Glutamatergic neuron (in vitro differentiated cells): ENCODE data around the gene MACROD2. TPM values are rescaled to one million over a fixed set of nuclear protein-coding genes. Genes with fewer than 3 reads are reported as not detected.
"Not testable (repeated sequence)": the region's sequence is repeated elsewhere in the genome, so short reads cannot be mapped to it uniquely, and the experiment has no call there.

Source experiments
- DNase-seq: peaks from one replicate; pipeline ENCODE4 v3.0.0; 2022
- H3K27ac Mint-ChIP-seq: one replicate; pipeline ENCODE4 v1.8.0; 2020; ENCODE audit warnings: mild to moderate bottlenecking, mixed read lengths, inconsistent platforms; ENCODE audit not compliant: unreplicated experiment
- H3K27me3 Mint-ChIP-seq: one replicate; pipeline ENCODE4 v1.8.0; 2020; ENCODE audit warnings: mild to moderate bottlenecking, moderate library complexity, mixed read lengths, inconsistent platforms; ENCODE audit not compliant: unreplicated experiment
- H3K36me3 Mint-ChIP-seq: one replicate; pipeline ENCODE4 v1.8.0; 2020; ENCODE audit warnings: mild to moderate bottlenecking, mixed read lengths, inconsistent platforms; ENCODE audit not compliant: unreplicated experiment
- H3K4me1 Mint-ChIP-seq: one replicate; pipeline ENCODE4 v1.8.0; 2020; ENCODE audit warnings: mild to moderate bottlenecking, low read depth, mixed read lengths, inconsistent platforms; ENCODE audit not compliant: unreplicated experiment
- H3K4me3 Mint-ChIP-seq: one replicate; pipeline ENCODE4 v1.8.0; 2020; ENCODE audit warnings: mild to moderate bottlenecking, mixed read lengths, inconsistent platforms; ENCODE audit not compliant: unreplicated experiment
- H3K9me3 Mint-ChIP-seq: one replicate; pipeline ENCODE4 v1.8.0; 2020; ENCODE audit warnings: mild to moderate bottlenecking, moderate library complexity, mixed read lengths, inconsistent platforms; ENCODE audit not compliant: unreplicated experiment
- total RNA-seq: library from RNA; stranded (reverse); fragmentation: NEBNext Ultra II Directional; extraction: Animal tissue kit (Norgen Biotek cat#: 25700); gene quantifications from one replicate; pipeline ENCODE4 v1.2.1, GENCODE V29; 2021; ENCODE audit not compliant: unreplicated experiment
- TF ChIP-seq, protein P1 (sequence below): fragments of 200-600 bp; sonication (generic); IDR thresholded peaks from one replicate; pipeline ENCODE4 v1.5.0; 2021; ENCODE audit not compliant: partially characterized antibody, unreplicated experiment

MACROD2 gene
- total RNA-seq, 1 donor from 2014 or later = 8.7 TPM

DNA sequence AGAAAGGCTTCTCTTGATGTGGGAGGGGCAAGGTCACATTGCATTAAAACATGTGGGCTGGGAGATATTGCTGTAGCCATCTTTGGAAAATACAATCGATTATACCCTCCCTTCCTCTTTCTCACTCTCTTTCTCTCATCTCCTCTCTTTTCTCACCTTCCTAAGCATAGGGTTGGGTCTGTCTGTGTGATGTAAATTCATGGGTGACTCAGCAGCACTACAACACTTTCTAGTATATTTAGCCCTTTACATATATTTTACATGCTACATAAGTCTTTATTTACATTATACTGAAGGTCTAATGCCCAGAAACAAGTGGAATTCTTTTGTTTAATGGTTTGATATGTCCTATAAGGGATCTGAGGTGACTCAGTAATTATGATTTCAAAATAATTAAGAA lies 976.9 kb downstream of the MACROD2 start:
- H3K4me3 Mint-ChIP-seq = no peak overlapping the region
- no peak for DNase-seq
- no peaks in the 10 kb centered on the region for H3K9me3 Mint-ChIP-seq
- no peaks in the 10 kb centered on the region for H3K4me1 Mint-ChIP-seq
- no peak overlapping the region for H3K27ac Mint-ChIP-seq
- TF ChIP-seq, protein P1, sequence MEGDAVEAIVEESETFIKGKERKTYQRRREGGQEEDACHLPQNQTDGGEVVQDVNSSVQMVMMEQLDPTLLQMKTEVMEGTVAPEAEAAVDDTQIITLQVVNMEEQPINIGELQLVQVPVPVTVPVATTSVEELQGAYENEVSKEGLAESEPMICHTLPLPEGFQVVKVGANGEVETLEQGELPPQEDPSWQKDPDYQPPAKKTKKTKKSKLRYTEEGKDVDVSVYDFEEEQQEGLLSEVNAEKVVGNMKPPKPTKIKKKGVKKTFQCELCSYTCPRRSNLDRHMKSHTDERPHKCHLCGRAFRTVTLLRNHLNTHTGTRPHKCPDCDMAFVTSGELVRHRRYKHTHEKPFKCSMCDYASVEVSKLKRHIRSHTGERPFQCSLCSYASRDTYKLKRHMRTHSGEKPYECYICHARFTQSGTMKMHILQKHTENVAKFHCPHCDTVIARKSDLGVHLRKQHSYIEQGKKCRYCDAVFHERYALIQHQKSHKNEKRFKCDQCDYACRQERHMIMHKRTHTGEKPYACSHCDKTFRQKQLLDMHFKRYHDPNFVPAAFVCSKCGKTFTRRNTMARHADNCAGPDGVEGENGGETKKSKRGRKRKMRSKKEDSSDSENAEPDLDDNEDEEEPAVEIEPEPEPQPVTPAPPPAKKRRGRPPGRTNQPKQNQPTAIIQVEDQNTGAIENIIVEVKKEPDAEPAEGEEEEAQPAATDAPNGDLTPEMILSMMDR = no peak
- H3K36me3 Mint-ChIP-seq = no peaks in the 10 kb centered on the region
- H3K27me3 Mint-ChIP-seq = peaks cover 1% of the 10 kb centered on the region

DNA sequence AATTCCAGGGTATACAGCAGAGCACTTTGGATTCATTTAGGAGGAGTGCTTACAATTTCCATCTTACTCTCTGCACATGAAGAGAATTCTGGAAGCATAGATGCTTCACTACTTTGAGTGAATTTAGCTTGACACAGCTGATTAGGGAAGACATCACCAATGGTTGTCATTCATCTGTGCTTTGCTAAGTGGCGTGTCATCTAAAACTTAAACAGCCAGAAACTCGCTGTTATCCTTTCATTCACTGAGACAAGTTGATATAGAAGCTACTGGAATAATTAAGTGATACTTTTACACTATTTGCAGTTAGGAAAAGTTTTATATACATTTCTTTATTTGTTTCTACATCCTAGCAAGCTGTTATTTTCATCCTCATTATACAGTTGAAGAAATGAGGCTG lies 977.4 kb downstream of the MACROD2 start:
- Mint-ChIP-seq H3K4me1 (no peaks in the 10 kb centered on the region), H3K36me3 (no peaks in the 10 kb centered on the region), H3K27me3 (peaks cover 1% of the 10 kb centered on the region), H3K9me3 (no peaks in the 10 kb centered on the region), H3K27ac (no peak overlapping the region), H3K4me3 (no peak overlapping the region)
- TF ChIP-seq, protein P1 = no peak
- no peak for DNase-seq

DNA sequence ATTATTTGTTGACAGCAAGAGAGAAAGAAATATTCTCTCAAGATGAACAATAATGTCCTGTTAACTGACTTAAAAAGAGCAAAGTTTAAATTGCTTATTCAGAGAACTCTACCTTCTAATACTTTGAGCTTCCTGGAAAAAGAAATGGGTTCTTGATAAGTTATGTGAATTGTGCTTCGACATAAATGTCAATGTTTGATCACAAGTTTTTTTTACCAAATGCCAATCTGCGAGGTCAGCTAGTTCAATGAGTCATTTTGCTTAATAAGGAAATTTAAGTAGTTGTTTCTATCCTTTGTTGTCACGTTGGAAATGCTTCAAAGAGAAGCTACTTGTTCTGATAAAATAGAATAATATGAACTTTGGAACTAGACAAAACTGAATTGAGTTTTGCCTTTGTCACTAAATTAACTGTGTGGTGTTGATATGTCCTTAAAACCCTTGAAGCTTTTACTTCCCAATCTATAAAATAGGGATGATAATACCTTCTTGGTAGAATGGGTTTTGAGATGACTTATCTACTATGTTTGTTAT lies 984.2 kb downstream of the MACROD2 start:
- Mint-ChIP-seq H3K27ac (no peak overlapping the region), H3K4me3 (no peak overlapping the region), H3K36me3 (peaks cover 15% of the 10 kb centered on the region), H3K9me3 (peaks cover 5% of the 10 kb centered on the region), H3K27me3 (peaks cover 1% of the 10 kb centered on the region), H3K4me1 (no peaks in the 10 kb centered on the region)
- TF ChIP-seq, protein P1 = no peak
- DNase-seq = no peak

DNA sequence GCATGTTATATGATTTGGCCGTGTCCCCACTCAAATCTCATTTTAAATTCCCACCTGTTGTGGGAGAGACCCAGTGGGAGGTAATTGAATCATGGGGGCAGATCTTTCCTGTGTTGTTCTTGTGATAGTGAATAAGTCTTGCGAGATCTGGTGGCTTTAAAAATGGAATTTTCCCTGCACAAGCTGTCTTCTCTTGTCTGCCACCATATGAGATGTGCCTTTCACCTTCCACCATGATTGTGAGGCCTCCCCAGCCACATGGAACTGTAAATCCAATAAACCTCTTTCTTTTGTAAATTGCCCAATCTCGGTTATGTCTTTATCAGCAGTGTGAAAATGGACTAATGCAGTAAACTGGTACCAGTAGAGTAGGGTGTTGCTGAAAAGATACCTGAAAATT lies 986.2 kb downstream of the MACROD2 start:
- not testable (repeated sequence) for H3K4me3 Mint-ChIP-seq, H3K4me1 Mint-ChIP-seq, H3K27ac Mint-ChIP-seq, H3K27me3 Mint-ChIP-seq, DNase-seq, H3K9me3 Mint-ChIP-seq
- H3K36me3 Mint-ChIP-seq = peaks cover 15% of the 10 kb centered on the region

DNA sequence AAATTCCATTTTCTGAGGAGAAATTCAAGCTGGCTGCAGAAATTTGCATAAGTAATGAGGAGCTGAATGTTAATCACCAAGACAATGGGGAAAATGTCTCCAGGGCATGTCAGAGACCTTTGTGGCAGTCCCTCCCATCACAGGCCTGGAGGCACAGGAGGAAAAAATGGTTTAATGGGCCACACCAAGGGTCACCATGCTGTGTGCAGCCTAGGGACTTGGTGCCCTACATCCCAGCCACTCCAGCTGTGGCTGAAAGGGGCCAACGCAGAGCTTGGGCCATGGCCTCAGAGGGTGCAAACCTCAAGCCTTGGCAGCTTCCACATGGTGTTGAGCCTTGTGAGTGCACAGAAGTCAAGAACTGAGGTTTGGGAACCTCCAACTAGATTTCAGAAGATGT lies 987.0 kb downstream of the MACROD2 start:
- H3K27ac Mint-ChIP-seq, H3K9me3 Mint-ChIP-seq, H3K4me1 Mint-ChIP-seq: not testable (repeated sequence)

DNA sequence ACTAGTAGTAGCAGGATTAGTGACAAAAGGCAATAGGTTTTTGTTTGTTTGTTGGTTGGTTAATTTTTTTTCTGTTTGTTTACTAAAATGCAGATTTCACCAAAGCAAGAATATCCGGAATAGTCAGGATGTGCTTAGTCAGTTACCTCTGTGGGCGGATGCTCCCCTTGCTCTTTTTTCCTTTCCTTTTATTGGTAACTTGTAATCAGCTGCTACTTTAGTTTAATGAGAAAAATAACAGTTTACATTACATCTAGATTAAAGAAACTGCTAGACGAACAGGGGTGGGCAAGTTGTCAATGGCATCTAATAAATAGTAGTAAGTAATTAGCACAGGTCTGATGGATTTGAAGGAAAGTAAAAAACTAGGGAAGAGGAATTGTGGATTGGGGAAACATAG lies 989.0 kb downstream of the MACROD2 start:
- TF ChIP-seq, protein P1 = no peak

More for the DNA sequence above, 987.0 kb downstream of the MACROD2 start:
- peaks cover 15% of the 10 kb centered on the region for H3K36me3 Mint-ChIP-seq
- not testable (repeated sequence) for DNase-seq, H3K4me3 Mint-ChIP-seq, H3K27me3 Mint-ChIP-seq

More for the DNA sequence above, 989.0 kb downstream of the MACROD2 start:
- Mint-ChIP-seq H3K36me3 (peaks cover 15% of the 10 kb centered on the region), H3K27ac (no peak overlapping the region), H3K4me1 (no peaks in the 10 kb centered on the region), H3K27me3 (no peaks in the 10 kb centered on the region), H3K4me3 (no peak overlapping the region), H3K9me3 (peaks cover 5% of the 10 kb centered on the region)
- DNase-seq = no peak
